Measurements from ENCODE around the gene SPINK9.

GRCh38 chr5:148374690-148375360 is 39.5 kb downstream of the SPINK9 start:
- TF ChIP-seq CTCF (IDR thresholded peaks at IDR 0.05) (peak in 2 of 3 experiments; percentile 35 to 60), POLR2A (IDR thresholded peaks at IDR 0.05; ENCODE audit: low read depth) (no peak), POLR2AphosphoS5 (IDR thresholded peaks at IDR 0.05) (no peak), EP300 (IDR thresholded peaks at IDR 0.05) (no peak)

Measured in esophagus muscularis mucosa (tissue), 4 donors.